Left forelimb (tissue), 1 donor: ENCODE data around the gene FAIM2.

ENCODE experiments used
- DNase-seq: peaks from one replicate; pipeline ENCODE4 v3.0.0-alpha.2; 2018; ENCODE audit warnings: low spot score

The FAIM2 gene

GRCh38 chr12:49823350-49823749 is 80.3 kb downstream of the FAIM2 start:
- DNase-seq = no peak

GRCh38 chr12:49821373-49822287 is 82.1 kb downstream of the FAIM2 start:
- DNase-seq = no peak

GRCh38 chr12:49819786-49820185 is 83.9 kb downstream of the FAIM2 start:
- DNase-seq = no peak

- DNase-seq = no peak
These were observed 85.3 kb downstream of the FAIM2 start for GRCh38 chr12:49818241-49818895.
